Kidney (tissue), 14 donors: ENCODE results near the gene NOTCH1. TPM values are rescaled to one million over a fixed set of nuclear protein-coding genes. Genes with fewer than 3 reads are reported as not detected.

Experiments
- DNase-seq, 5 donors: peaks; one replicate each; pipeline ENCODE4 v3.0.0-alpha.2; 2013 to 2020
- FAIRE-seq: peaks from 2 replicates; lab custom pipeline; 2012; peaks lifted over from hg19 to GRCh38; lab: Jason Lieb, UNC
- H3K27ac ChIP-seq, 2 donors: one replicate each; pipeline ENCODE4 v1.7.0; 2013; ENCODE audit warnings: low read depth in 2 of 2, low read length in 2 of 2, inconsistent platforms in 1 of 2
- H3K27me3 ChIP-seq: one replicate; pipeline ENCODE4 v1.7.1; 2013; ENCODE audit warnings: low read length, inconsistent platforms; ENCODE audit not compliant: control insufficient read depth, insufficient read depth
- H3K36me3 ChIP-seq, 3 donors: one replicate each; pipeline versions ENCODE4 v1.7.0 to v1.7.1; 2013; ENCODE audit warnings: low read length in 3 of 3, control low read depth in 1 of 3, inconsistent platforms in 1 of 3; ENCODE audit not compliant: insufficient read depth in 3 of 3, control insufficient read depth in 2 of 3
- H3K4me1 ChIP-seq, 3 donors: one replicate each; pipeline versions ENCODE4 v1.7.0 to v1.7.1; 2013; ENCODE audit warnings: low read length in 3 of 3, inconsistent platforms in 1 of 3, low read depth in 1 of 3; ENCODE audit not compliant: control insufficient read depth in 2 of 3, insufficient read depth in 2 of 3
- H3K4me3 ChIP-seq, 3 donors: one replicate each; pipeline versions ENCODE4 v1.7.0 to v1.8.1; 2013; ENCODE audit warnings: low read length in 3 of 3, control low read depth in 1 of 3, inconsistent platforms in 1 of 3
- H3K9ac ChIP-seq, 3 donors: one replicate each; pipeline versions ENCODE4 v1.7.0 to v1.7.1; 2013; ENCODE audit warnings: low read length in 3 of 3, control low read depth in 1 of 3, inconsistent platforms in 1 of 3
- H3K9me3 ChIP-seq, 3 donors: one replicate each; pipeline versions ENCODE4 v1.7.0 to v1.7.1; 2013; ENCODE audit warnings: low read length in 3 of 3, control low read depth in 1 of 3, inconsistent platforms in 1 of 3; ENCODE audit not compliant: control insufficient read depth in 2 of 3, insufficient read depth in 1 of 3
- intact Hi-C: fragments of 100-400 bp; cut with DNase I; formaldehyde crosslinking; loops from one replicate; pipeline ENCODE4 v1.11.1; 2022
- polyA plus RNA-seq: library from polyadenylated mRNA; stranded (reverse); fragments of 350-450 nt; fragmentation: Illumina TruSeq; extraction: RNeasy Lipid Tissue Mini Kit (QIAGEN cat#74804); gene quantifications from one replicate; pipeline ENCODE4 v1.2.3, GENCODE V29; 2014; ENCODE audit warnings: low read depth, low replicate concordance; ENCODE audit not compliant: insufficient read depth
- total RNA-seq: library from RNA; stranded (reverse); fragmentation: NEBNext Ultra II Directional; extraction: Animal tissue kit (Norgen Biotek cat#: 25700); gene quantifications from one replicate; pipeline ENCODE4 v1.2.1, GENCODE V29; 2021
- TF ChIP-seq, protein P1 (sequence below): IDR thresholded peaks from 3 replicates; pipeline ENCODE4 v1.5.1; 2012; ENCODE audit warnings: mild to moderate bottlenecking, moderate library complexity, borderline replicate concordance; ENCODE audit not compliant: insufficient read depth; ENCODE audit errors: extremely low read depth
- donor health status: control.
- donor health status: control.
- donor health status: control.
- donor health status: control.
- donor health status: control.
- donor health status: DM: yes; HTN: yes; CAD: no.
- donor health status: Normal renal cell carcinoma (clear cell type).

The NOTCH1 gene
- total and polyA plus RNA-seq, 2 donors from 2014 or later = 6.5 to 77.2 TPM

DNA sequence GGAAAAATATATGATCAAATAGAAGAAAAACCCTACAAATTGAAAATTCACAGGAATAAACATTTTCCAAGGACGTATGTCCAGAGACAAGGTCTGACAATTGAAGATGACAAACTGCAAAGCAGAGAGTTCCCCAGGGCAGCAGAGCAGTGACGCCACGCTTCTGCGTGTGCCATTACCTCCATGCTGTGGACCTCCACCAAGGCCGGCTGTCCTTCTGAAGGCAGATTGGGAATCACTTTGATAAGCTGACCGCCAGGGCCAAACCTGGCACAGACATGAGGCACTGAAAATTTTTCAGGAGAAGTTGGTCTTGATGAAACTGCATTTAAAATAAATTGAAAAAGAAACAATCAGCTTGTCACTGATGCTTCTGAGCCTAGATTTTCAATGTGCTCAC lies 81.6 kb downstream of the NOTCH1 start:
- Histone ChIP-seq H3K27ac (no peak overlapping the region), H3K9ac (no peak overlapping the region), H3K27me3 (no peaks in the 10 kb centered on the region), H3K36me3 (peaks cover 0 to 66% (median 47%) of the 10 kb centered on the region in 3 donors), H3K4me3 (no peak overlapping the region), H3K9me3 (no peaks in the 10 kb centered on the region), H3K4me1 (peaks cover 0 to 1% (median 0%) of the 10 kb centered on the region in 3 donors)
- intact Hi-C loops = no loop called here
- TF ChIP-seq, protein P1, sequence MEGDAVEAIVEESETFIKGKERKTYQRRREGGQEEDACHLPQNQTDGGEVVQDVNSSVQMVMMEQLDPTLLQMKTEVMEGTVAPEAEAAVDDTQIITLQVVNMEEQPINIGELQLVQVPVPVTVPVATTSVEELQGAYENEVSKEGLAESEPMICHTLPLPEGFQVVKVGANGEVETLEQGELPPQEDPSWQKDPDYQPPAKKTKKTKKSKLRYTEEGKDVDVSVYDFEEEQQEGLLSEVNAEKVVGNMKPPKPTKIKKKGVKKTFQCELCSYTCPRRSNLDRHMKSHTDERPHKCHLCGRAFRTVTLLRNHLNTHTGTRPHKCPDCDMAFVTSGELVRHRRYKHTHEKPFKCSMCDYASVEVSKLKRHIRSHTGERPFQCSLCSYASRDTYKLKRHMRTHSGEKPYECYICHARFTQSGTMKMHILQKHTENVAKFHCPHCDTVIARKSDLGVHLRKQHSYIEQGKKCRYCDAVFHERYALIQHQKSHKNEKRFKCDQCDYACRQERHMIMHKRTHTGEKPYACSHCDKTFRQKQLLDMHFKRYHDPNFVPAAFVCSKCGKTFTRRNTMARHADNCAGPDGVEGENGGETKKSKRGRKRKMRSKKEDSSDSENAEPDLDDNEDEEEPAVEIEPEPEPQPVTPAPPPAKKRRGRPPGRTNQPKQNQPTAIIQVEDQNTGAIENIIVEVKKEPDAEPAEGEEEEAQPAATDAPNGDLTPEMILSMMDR = no peak
- no peak for DNase-seq
- FAIRE-seq = no peak

GRCh38 chr9:136463578-136463977 lies 82.3 kb downstream of the NOTCH1 start:
- Histone ChIP-seq H3K27me3 (no peaks in the 10 kb centered on the region), H3K9ac (no peak overlapping the region), H3K36me3 (peaks cover 0 to 70% (median 51%) of the 10 kb centered on the region in 3 donors), H3K4me3 (no peak overlapping the region), H3K9me3 (no peaks in the 10 kb centered on the region), H3K27ac (no peak overlapping the region), H3K4me1 (no peaks in the 10 kb centered on the region)
- intact Hi-C loops = no loop called here
- TF ChIP-seq, protein P1 = no peak
- DNase-seq = no peak
- FAIRE-seq = no peak

DNA sequence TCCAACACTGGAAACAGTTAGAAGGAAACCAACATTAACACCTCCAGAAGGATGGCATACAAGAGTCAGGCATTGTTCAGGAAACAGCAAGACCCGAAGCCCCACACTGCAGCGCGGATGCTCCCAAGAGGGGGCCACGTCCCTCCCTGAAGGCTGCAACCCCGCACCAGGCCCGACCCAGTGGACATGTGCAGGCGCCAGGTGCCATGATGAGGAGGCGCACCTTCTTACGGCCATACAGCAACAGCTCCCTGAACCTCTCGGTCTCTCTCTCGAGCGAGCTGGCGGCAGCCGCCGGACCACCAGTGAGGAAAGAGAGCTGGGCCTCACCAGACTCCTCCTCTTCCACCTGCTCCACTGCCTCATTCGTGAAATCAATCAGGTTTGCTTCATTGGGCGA lies 83.2 kb downstream of the NOTCH1 start:
- no peak for FAIRE-seq

More for the DNA sequence above, 83.2 kb downstream of the NOTCH1 start:
- Histone ChIP-seq H3K9ac (no peak overlapping the region), H3K4me1 (no peaks in the 10 kb centered on the region), H3K4me3 (no peak overlapping the region), H3K9me3 (no peaks in the 10 kb centered on the region), H3K36me3 (peaks cover 0 to 71% (median 52%) of the 10 kb centered on the region in 3 donors), H3K27ac (no peak overlapping the region), H3K27me3 (no peaks in the 10 kb centered on the region)
- DNase-seq = no peak
- TF ChIP-seq, protein P1 = no peak
- intact Hi-C loops = no loop called here
